HepG2 (cell line): Measurements from ENCODE around the gene VSX1. TPM values are rescaled to one million over a fixed set of nuclear protein-coding genes. Genes with fewer than 3 reads are reported as not detected.

Source experiments
- ATAC-seq: fragments of 200-7000 bp; cut with Tn5 transposase; 3 replicates; pipeline ENCODE4 v1.9.1; 2020; ENCODE audit warnings: mild to moderate bottlenecking, moderate library complexity
- BruUV-seq: library from RNA; stranded (reverse); fragments of 400-500 nt; replicated peaks from 2 replicates; lab custom pipeline; 2021; lab: Mats Ljungman, UMichigan
- CTCF ChIA-PET: fragments of 300-600 bp; formaldehyde crosslinking; extraction: SDS; loops from one replicate; lab custom pipeline; 2021; ENCODE audit warnings: low total read pairs, inconsistent platforms, low intra/inter-chr PET ratio; lab: Yijun Ruan, JAX
- POLR2A ChIA-PET: fragments of 350-600 bp; sonication (Branson Sonifier 250); formaldehyde crosslinking; loops from one replicate; lab custom pipeline; 2020; ENCODE audit warnings: antibody characterized with exemption, inconsistent platforms; lab: Yijun Ruan, JAX
- DNase-seq: peaks from one replicate; pipeline ENCODE4 v3.0.0-alpha.2; 2015; ENCODE audit warnings: low spot score
- FAIRE-seq: peaks from 3 replicates; lab custom pipeline; 2011; peaks lifted over from hg19 to GRCh38; lab: Jason Lieb, UNC
- H2AFZ ChIP-seq: one replicate; pipeline ENCODE4 v1.6.1; 2011; ENCODE audit warnings: low read length, inconsistent platforms
- H3K27ac ChIP-seq: fragments of 300-600 bp; 3 replicates; pipeline ENCODE4 v1.8.0; 2011; ENCODE audit warnings: mixed run types, mild to moderate bottlenecking, mixed read lengths, low read length, inconsistent platforms; ENCODE audit not compliant: insufficient read depth; ENCODE audit errors: extremely low read length
- H3K27me3 ChIP-seq, 2 experiments: fragments of 200-600 bp in 1 of 2; 2 replicates in 1 of 2; 3 replicates in 1 of 2; pipeline versions ENCODE4 v1.6.0 to v1.8.0; 2011; ENCODE audit warnings: low read length in 2 of 2, mild to moderate bottlenecking in 2 of 2, moderate library complexity in 2 of 2, inconsistent platforms in 1 of 2; ENCODE audit not compliant: insufficient read depth in 2 of 2, control insufficient read depth in 1 of 2
- H3K36me3 ChIP-seq, 2 experiments: fragments of 200-600 bp in 1 of 2; replicated peaks in 1 of 2; 2 replicates in 1 of 2; 3 replicates in 1 of 2; pipeline versions ENCODE4 v1.5.1 to v1.8.0; 2011; ENCODE audit warnings: low read length in 2 of 2, inconsistent platforms in 1 of 2; ENCODE audit not compliant: insufficient read depth in 2 of 2, control insufficient read depth in 1 of 2
- H3K4me1 ChIP-seq: 2 replicates; pipeline ENCODE4 v1.5.1; 2012; ENCODE audit warnings: low read length, inconsistent platforms; ENCODE audit not compliant: insufficient read depth
- H3K4me2 ChIP-seq: 2 replicates; pipeline ENCODE4 v1.6.0; 2011; ENCODE audit warnings: low read depth, low read length, inconsistent platforms
- H3K4me3 ChIP-seq, 3 experiments: fragments of 200-600 bp in 1 of 3; sonication (generic), shearing (Covaris generic) in 1 of 3; replicated peaks in 1 of 3; 2 replicates each; pipeline ENCODE4 v1.5.1; 2011 to 2016; ENCODE audit warnings: low read length in 3 of 3, inconsistent platforms in 2 of 3, low read depth in 2 of 3, mild to moderate bottlenecking in 2 of 3, control low read depth in 1 of 3, mixed read lengths in 1 of 3; ENCODE audit not compliant: insufficient read depth in 1 of 3
- H3K79me2 ChIP-seq: one replicate; pipeline ENCODE4 v1.6.1; 2011; ENCODE audit warnings: low read length, inconsistent platforms; ENCODE audit not compliant: insufficient read depth
- H3K9ac ChIP-seq: 2 replicates; pipeline ENCODE4 v1.6.0; 2011; ENCODE audit warnings: mild to moderate bottlenecking, low read depth, low read length, inconsistent platforms; ENCODE audit not compliant: insufficient read depth
- H3K9me3 ChIP-seq: 2 replicates; pipeline ENCODE4 v1.5.1; 2012; ENCODE audit warnings: mild to moderate bottlenecking, low read length
- H4K20me1 ChIP-seq: 2 replicates; pipeline ENCODE4 v1.6.0; 2011; ENCODE audit warnings: inconsistent platforms, mild to moderate bottlenecking, low read length, moderate library complexity; ENCODE audit not compliant: insufficient read depth
- FOXM1 ChIP-seq: sonication (generic); formaldehyde crosslinking; IDR thresholded peaks from 2 replicates; pipeline ENCODE4 v1.5.0; 2020; ENCODE audit warnings: missing genetic modification reagents
- GLI4 ChIP-seq: sonication (generic); formaldehyde crosslinking; IDR thresholded peaks from 2 replicates; pipeline ENCODE4 v1.5.1; 2020; ENCODE audit warnings: missing genetic modification reagents, mild to moderate bottlenecking, moderate library complexity, borderline replicate concordance
- HNRNPK ChIP-seq: fragments of 200-400 bp; formaldehyde crosslinking; IDR thresholded peaks from 2 replicates; pipeline ENCODE4 v1.6.1; 2018; ENCODE audit warnings: low read length, low read depth, moderate library complexity, mild to moderate bottlenecking; ENCODE audit not compliant: poor library complexity, severe bottlenecking
- MEF2D ChIP-seq: sonication (generic); formaldehyde crosslinking; IDR thresholded peaks from 2 replicates; pipeline ENCODE4 v1.5.1; 2020; ENCODE audit warnings: mild to moderate bottlenecking, missing genetic modification reagents
- SP2 ChIP-seq: sonication (generic); formaldehyde crosslinking; IDR thresholded peaks from 2 replicates; pipeline ENCODE4 v1.5.1; 2020; ENCODE audit warnings: mild to moderate bottlenecking, missing genetic modification reagents
- ZNF260 ChIP-seq: sonication (generic); formaldehyde crosslinking; IDR thresholded peaks from 2 replicates; pipeline ENCODE4 v1.4.0; 2020; ENCODE audit warnings: missing genetic modification reagents, low read depth, mild to moderate bottlenecking, borderline replicate concordance
- ZNF292 ChIP-seq: sonication (generic); formaldehyde crosslinking; IDR thresholded peaks from 2 replicates; pipeline ENCODE4 v1.8.1; 2022; ENCODE audit warnings: mild to moderate bottlenecking, low read depth, missing genetic modification reagents, borderline replicate concordance
- ZNF709 ChIP-seq: sonication (generic); formaldehyde crosslinking; IDR thresholded peaks from 2 replicates; pipeline ENCODE4 v1.5.0; 2020; ENCODE audit warnings: mild to moderate bottlenecking, missing genetic modification reagents
- ZNF737 ChIP-seq: sonication (generic); formaldehyde crosslinking; IDR thresholded peaks from 2 replicates; pipeline ENCODE4 v1.5.0; 2020; ENCODE audit warnings: missing genetic modification reagents, mild to moderate bottlenecking, borderline replicate concordance
- ZNF839 ChIP-seq: sonication (generic); formaldehyde crosslinking; IDR thresholded peaks from 2 replicates; pipeline ENCODE4 v1.4.0; 2020; ENCODE audit warnings: missing genetic modification reagents, mild to moderate bottlenecking, borderline replicate concordance
- WGBS: methylation state at CpG from one replicate; pipeline ENCODE4 v1.1.6; 2017; ENCODE audit warnings: low lambda C conversion rate; 5-methylcytosine and 5-hydroxymethylcytosine counted together
- in situ Hi-C: cut with HindIII; loops from 2 replicates; pipeline ENCODE4 v1.10.0; 2017; ENCODE audit warnings: low pct_unique_long_range_greater_than_20kb; ENCODE audit not compliant: extremely low pct_ligation_motif_present
- intact Hi-C: fragments of 100-400 bp; cut with micrococcal nuclease; formaldehyde crosslinking; loops from one replicate; pipeline ENCODE4 v1.10.0; 2022; ENCODE audit not compliant: unreplicated experiment
- polyA plus RNA-seq, 8 experiments: library from polyadenylated mRNA; depleted of rRNA in 3 of 8; stranded (reverse) in 7 of 8; unstranded in 1 of 8; fragments of >200 nt; fragmentation: Illumina TruSeq in 4 of 8; extraction: Trizol in 4 of 8; gene quantifications; 2 replicates each; pipeline versions ENCODE4 v1.2.1 to v1.2.3, GENCODE V29; 2011 to 2016; ENCODE audit warnings: low read depth in 4 of 8, missing spikeins in 1 of 8, mixed read lengths in 1 of 8; ENCODE audit not compliant: insufficient read depth in 1 of 8
- total RNA-seq, 5 experiments: library from RNA; depleted of rRNA; stranded (reverse); fragments of >200 nt; fragmentation: Illumina TruSeq; extraction: Trizol; gene quantifications; 2 replicates each; pipeline ENCODE4 v1.2.3, GENCODE V29; 2016; ENCODE audit warnings: low read depth in 1 of 5
- TF ChIP-seq, protein P1 (sequence below): sonication (generic); formaldehyde crosslinking; IDR thresholded peaks from 2 replicates; pipeline ENCODE4 v1.5.1; 2020; ENCODE audit warnings: missing genetic modification reagents, mild to moderate bottlenecking, borderline replicate concordance
- TF ChIP-seq, protein P2 (sequence below): sonication (generic); formaldehyde crosslinking; IDR thresholded peaks from 2 replicates; pipeline ENCODE4 v1.5.1; 2020; ENCODE audit warnings: mild to moderate bottlenecking, moderate library complexity, missing genetic modification reagents
- TF ChIP-seq, protein P3 (sequence below): sonication (generic); formaldehyde crosslinking; IDR thresholded peaks from 2 replicates; pipeline ENCODE4 v1.5.0; 2020; ENCODE audit warnings: mild to moderate bottlenecking, missing genetic modification reagents, moderate library complexity

Gene VSX1
- total and polyA plus RNA-seq, 2 of the 13 experiments (the other 11 are each of a cell fraction or from before 2014, with no cell fraction given), result 0.04 TPM; not detected in 1

DNA sequence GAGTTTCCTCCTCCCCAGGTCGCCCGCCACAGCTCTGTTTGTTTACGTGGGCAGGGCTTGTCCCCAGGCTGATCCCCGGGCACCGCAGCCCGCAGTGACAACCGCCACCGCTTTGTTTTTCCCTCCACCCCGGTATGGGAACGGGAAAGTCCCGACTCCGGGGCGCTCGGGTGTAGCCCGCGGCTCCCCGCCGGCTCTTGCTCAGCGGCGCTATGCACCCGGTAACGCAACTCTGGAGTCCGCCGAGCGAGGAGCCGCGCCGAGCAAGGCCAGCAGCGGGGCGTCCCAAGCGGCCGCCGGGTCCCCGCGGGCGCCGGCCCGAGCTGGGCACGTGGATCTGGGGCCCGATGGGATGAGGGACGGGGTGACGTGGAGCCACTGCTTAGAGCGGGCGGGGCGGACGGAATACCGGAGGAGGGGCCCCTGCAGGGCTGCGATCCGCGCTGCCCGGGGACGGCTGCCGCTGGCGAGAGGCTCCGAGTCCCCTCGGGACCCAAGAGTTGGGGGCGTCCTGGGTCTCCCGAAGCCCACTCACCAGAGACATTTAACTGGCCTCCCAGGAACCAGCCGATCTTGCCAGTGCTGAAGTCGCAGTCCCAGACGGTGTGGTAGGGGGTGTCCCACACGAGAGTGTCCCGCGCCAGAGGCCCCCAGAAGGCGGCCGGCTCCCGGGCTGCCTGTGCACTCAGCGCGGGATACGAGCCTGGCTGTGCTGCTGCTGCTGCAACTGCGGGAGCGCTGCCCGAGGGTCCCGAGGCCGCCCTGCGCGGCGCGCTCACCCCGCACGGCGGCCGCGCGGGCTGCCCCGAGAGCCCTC is 24.5 kb downstream of the VSX1 start:
- Histone ChIP-seq H3K4me3 (peak overlapping the region; percentile 64 to 82 (median 67)), H3K27ac (peak overlapping the region; percentile 6), H3K9me3 (no peaks in the 10 kb centered on the region), H2AFZ (no peak overlapping the region), H3K79me2 (no peaks in the 10 kb centered on the region), H3K4me1 (peaks cover 92% of the 10 kb centered on the region), H3K27me3 (peaks cover 0 to 29% of the 10 kb centered on the region in 2 experiments; a peak in 4 of 5 replicates), H3K4me2 (peak overlapping the region; percentile 91), H3K9ac (peak overlapping the region; percentile 67), H3K36me3 (no peaks in the 10 kb centered on the region), H4K20me1 (no peaks in the 10 kb centered on the region; the same call in 1 of the 2 replicates)
- in situ Hi-C loops (no loop called here), intact Hi-C loops (loop anchor here (1.0 to 5.0 kb wide), 2 partner anchors 8 to 40 kb away; no protein-coding TSS in a partner anchor)
- ATAC-seq (peak; percentile 66), FAIRE-seq (no peak), DNase-seq (no peak)
- BruUV-seq, result no TSS peak
- ChIA-PET POLR2A (interaction anchor here (0.7 to 7.7 kb wide), 7 partner anchors 24 to 69 kb away, joined by 3 to 77 read pairs (median 4); partner anchors contain the start of gene APMAP), CTCF (no interaction called here)
- WGBS, result under 1% methylated on average over 29 of the region's 86 CpGs
- TF ChIP-seq, protein P1, sequence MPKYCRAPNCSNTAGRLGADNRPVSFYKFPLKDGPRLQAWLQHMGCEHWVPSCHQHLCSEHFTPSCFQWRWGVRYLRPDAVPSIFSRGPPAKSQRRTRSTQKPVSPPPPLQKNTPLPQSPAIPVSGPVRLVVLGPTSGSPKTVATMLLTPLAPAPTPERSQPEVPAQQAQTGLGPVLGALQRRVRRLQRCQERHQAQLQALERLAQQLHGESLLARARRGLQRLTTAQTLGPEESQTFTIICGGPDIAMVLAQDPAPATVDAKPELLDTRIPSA, result no peak; the same call in 1 of the 2 replicates
- no peak for TF ChIP-seq FOXM1 (CRISPR knock-in tag)
- no peak for TF ChIP-seq MEF2D (CRISPR knock-in tag)
- peak; percentile 53 for TF ChIP-seq HNRNPK
- TF ChIP-seq ZNF260 (CRISPR knock-in tag), result no peak
- TF ChIP-seq, protein P2, sequence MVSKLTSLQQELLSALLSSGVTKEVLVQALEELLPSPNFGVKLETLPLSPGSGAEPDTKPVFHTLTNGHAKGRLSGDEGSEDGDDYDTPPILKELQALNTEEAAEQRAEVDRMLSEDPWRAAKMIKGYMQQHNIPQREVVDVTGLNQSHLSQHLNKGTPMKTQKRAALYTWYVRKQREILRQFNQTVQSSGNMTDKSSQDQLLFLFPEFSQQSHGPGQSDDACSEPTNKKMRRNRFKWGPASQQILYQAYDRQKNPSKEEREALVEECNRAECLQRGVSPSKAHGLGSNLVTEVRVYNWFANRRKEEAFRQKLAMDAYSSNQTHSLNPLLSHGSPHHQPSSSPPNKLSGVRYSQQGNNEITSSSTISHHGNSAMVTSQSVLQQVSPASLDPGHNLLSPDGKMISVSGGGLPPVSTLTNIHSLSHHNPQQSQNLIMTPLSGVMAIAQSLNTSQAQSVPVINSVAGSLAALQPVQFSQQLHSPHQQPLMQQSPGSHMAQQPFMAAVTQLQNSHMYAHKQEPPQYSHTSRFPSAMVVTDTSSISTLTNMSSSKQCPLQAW (CRISPR knock-in tag), result no peak
- no peak for TF ChIP-seq ZNF292
- TF ChIP-seq ZNF839 (CRISPR knock-in tag), result peak; percentile 69; the same call in 1 of the 2 replicates
- TF ChIP-seq SP2 (CRISPR knock-in tag), result 0 out of 2 replicates have a peak, but pooled peaks have one; percentile 0
- TF ChIP-seq, protein P3, sequence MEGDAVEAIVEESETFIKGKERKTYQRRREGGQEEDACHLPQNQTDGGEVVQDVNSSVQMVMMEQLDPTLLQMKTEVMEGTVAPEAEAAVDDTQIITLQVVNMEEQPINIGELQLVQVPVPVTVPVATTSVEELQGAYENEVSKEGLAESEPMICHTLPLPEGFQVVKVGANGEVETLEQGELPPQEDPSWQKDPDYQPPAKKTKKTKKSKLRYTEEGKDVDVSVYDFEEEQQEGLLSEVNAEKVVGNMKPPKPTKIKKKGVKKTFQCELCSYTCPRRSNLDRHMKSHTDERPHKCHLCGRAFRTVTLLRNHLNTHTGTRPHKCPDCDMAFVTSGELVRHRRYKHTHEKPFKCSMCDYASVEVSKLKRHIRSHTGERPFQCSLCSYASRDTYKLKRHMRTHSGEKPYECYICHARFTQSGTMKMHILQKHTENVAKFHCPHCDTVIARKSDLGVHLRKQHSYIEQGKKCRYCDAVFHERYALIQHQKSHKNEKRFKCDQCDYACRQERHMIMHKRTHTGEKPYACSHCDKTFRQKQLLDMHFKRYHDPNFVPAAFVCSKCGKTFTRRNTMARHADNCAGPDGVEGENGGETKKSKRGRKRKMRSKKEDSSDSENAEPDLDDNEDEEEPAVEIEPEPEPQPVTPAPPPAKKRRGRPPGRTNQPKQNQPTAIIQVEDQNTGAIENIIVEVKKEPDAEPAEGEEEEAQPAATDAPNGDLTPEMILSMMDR (CRISPR knock-in tag), result no peak
- TF ChIP-seq ZNF709 (CRISPR knock-in tag), result 0 out of 2 replicates have a peak, but pooled peaks have one; percentile 39
- TF ChIP-seq ZNF737 (CRISPR knock-in tag), result no peak
- TF ChIP-seq GLI4 (CRISPR knock-in tag), result peak; percentile 86
